Measurements from ENCODE around the gene IDH1.
"Not testable (repeated sequence)": the region's sequence is repeated elsewhere in the genome, so short reads cannot be mapped to it uniquely, and the experiment has no call there.

The IDH1 gene

GRCh38 chr2:208240619-208241209 lies 14.2 kb downstream of the IDH1 start:
- Histone ChIP-seq H3K4me3 (no peak overlapping the region), H3K9ac (ENCODE audit: insufficient read length) (no peak overlapping the region), H3K36me3 (ENCODE audit: insufficient read depth, low read length) (peaks cover 79% of the 10 kb centered on the region), H3K9me3 (ENCODE audit: low read depth, low read length) (no peaks in the 10 kb centered on the region), H3K27ac (no peak overlapping the region)
- no peak for TF ChIP-seq POLR2AphosphoS5 (IDR thresholded peaks at IDR 0.05; ENCODE audit: borderline replicate concordance, low read depth, low read length)
- no peak for DNase-seq (ENCODE audit: low read depth, low spot score)

GRCh38 chr2:208239770-208240493 lies 14.9 kb downstream of the IDH1 start:
- Histone ChIP-seq H3K4me3 (no peak overlapping the region), H3K36me3 (ENCODE audit: insufficient read depth, low read length) (peaks cover 79% of the 10 kb centered on the region), H3K9ac (ENCODE audit: insufficient read length) (no peak overlapping the region), H3K9me3 (ENCODE audit: low read depth, low read length) (no peaks in the 10 kb centered on the region), H3K27ac (no peak overlapping the region)
- DNase-seq (ENCODE audit: low read depth, low spot score): no peak
- no peak for TF ChIP-seq FOXP2 (optimal IDR thresholded peaks at IDR 0.05; ENCODE audit: control extremely low read depth, extremely low read length, insufficient read depth)
- no peak for TF ChIP-seq POLR2AphosphoS5 (IDR thresholded peaks at IDR 0.05; ENCODE audit: borderline replicate concordance, low read depth, low read length)

GRCh38 chr2:208235860-208236259 lies 19.0 kb downstream of the IDH1 start:
- Histone ChIP-seq H3K9ac (ENCODE audit: insufficient read length) (no peak overlapping the region), H3K27ac (no peak overlapping the region), H3K9me3 (ENCODE audit: low read depth, low read length) (no peaks in the 10 kb centered on the region), H3K36me3 (ENCODE audit: insufficient read depth, low read length) (peaks cover 43% of the 10 kb centered on the region), H3K4me3 (no peak overlapping the region)
- TF ChIP-seq EZH2 (IDR thresholded peaks at IDR 0.05) (no peak), POLR2AphosphoS5 (IDR thresholded peaks at IDR 0.05; ENCODE audit: borderline replicate concordance, low read depth, low read length) (no peak), FOXP2 (optimal IDR thresholded peaks at IDR 0.05; ENCODE audit: control extremely low read depth, extremely low read length, insufficient read depth) (no peak)
- no peak for DNase-seq (ENCODE audit: low read depth, low spot score)

- TF ChIP-seq EZH2 (IDR thresholded peaks at IDR 0.05): no peak
- TF ChIP-seq FOXP2 (optimal IDR thresholded peaks at IDR 0.05; ENCODE audit: control extremely low read depth, extremely low read length, insufficient read depth): no peak
- no peak for TF ChIP-seq POLR2AphosphoS5 (IDR thresholded peaks at IDR 0.05; ENCODE audit: borderline replicate concordance, low read depth, low read length)
- no peak overlapping the region for H3K9ac ChIP-seq (ENCODE audit: insufficient read length)
- DNase-seq (ENCODE audit: low read depth, low spot score): no peak
- no peak overlapping the region for H3K4me3 ChIP-seq
- no peak overlapping the region for H3K27ac ChIP-seq
- H3K9me3 ChIP-seq (ENCODE audit: low read depth, low read length): no peaks in the 10 kb centered on the region
- H3K36me3 ChIP-seq (ENCODE audit: insufficient read depth, low read length): peaks cover 35% of the 10 kb centered on the region
Measured at GRCh38 chr2:208234786-208235185, 20.1 kb downstream of the IDH1 start.

GRCh38 chr2:208228476-208228875 lies 26.4 kb downstream of the IDH1 start:
- H3K9me3 ChIP-seq (ENCODE audit: low read depth, low read length): no peaks in the 10 kb centered on the region
- H3K27ac ChIP-seq: no peak overlapping the region
- H3K36me3 ChIP-seq (ENCODE audit: insufficient read depth, low read length): no peaks in the 10 kb centered on the region
- DNase-seq (ENCODE audit: low read depth, low spot score): no peak
- no peak overlapping the region for H3K4me3 ChIP-seq
- no peak overlapping the region for H3K9ac ChIP-seq (ENCODE audit: insufficient read length)
- TF ChIP-seq POLR2AphosphoS5 (IDR thresholded peaks at IDR 0.05; ENCODE audit: borderline replicate concordance, low read depth, low read length): no peak
- no peak for TF ChIP-seq FOXP2 (optimal IDR thresholded peaks at IDR 0.05; ENCODE audit: control extremely low read depth, extremely low read length, insufficient read depth)
- no peak for TF ChIP-seq EZH2 (IDR thresholded peaks at IDR 0.05)

GRCh38 chr2:208227581-208228232 lies 27.2 kb downstream of the IDH1 start:
- no peak overlapping the region for H3K4me3 ChIP-seq
- no peaks in the 10 kb centered on the region for H3K36me3 ChIP-seq (ENCODE audit: insufficient read depth, low read length)
- DNase-seq (ENCODE audit: low read depth, low spot score): no peak
- H3K27ac ChIP-seq: no peak overlapping the region
- no peaks in the 10 kb centered on the region for H3K9me3 ChIP-seq (ENCODE audit: low read depth, low read length)
- H3K9ac ChIP-seq (ENCODE audit: insufficient read length): no peak overlapping the region
- TF ChIP-seq EZH2 (IDR thresholded peaks at IDR 0.05) (no peak), FOXP2 (optimal IDR thresholded peaks at IDR 0.05; ENCODE audit: control extremely low read depth, extremely low read length, insufficient read depth) (no peak), POLR2AphosphoS5 (IDR thresholded peaks at IDR 0.05; ENCODE audit: borderline replicate concordance, low read depth, low read length) (no peak)

GRCh38 chr2:208224802-208225201 lies 30.1 kb downstream of the IDH1 start:
- no peaks in the 10 kb centered on the region for H3K36me3 ChIP-seq (ENCODE audit: insufficient read depth, low read length)
- no peak for DNase-seq (ENCODE audit: low read depth, low spot score)
- no peak for TF ChIP-seq FOXP2 (optimal IDR thresholded peaks at IDR 0.05; ENCODE audit: control extremely low read depth, extremely low read length, insufficient read depth)
- TF ChIP-seq EZH2 (IDR thresholded peaks at IDR 0.05): no peak
- no peak for TF ChIP-seq POLR2AphosphoS5 (IDR thresholded peaks at IDR 0.05; ENCODE audit: borderline replicate concordance, low read depth, low read length)
- no peak overlapping the region for H3K27ac ChIP-seq
- no peak overlapping the region for H3K9ac ChIP-seq (ENCODE audit: insufficient read length)
- H3K9me3 ChIP-seq (ENCODE audit: low read depth, low read length): no peaks in the 10 kb centered on the region
- H3K4me3 ChIP-seq: no peak overlapping the region

- no peak overlapping the region for H3K9ac ChIP-seq (ENCODE audit: insufficient read length)
- H3K9me3 ChIP-seq (ENCODE audit: low read depth, low read length): no peaks in the 10 kb centered on the region
- no peak for DNase-seq (ENCODE audit: low read depth, low spot score)
- H3K4me3 ChIP-seq: no peak overlapping the region
- H3K36me3 ChIP-seq (ENCODE audit: insufficient read depth, low read length): no peaks in the 10 kb centered on the region
- TF ChIP-seq EZH2 (IDR thresholded peaks at IDR 0.05): no peak
- no peak for TF ChIP-seq FOXP2 (optimal IDR thresholded peaks at IDR 0.05; ENCODE audit: control extremely low read depth, extremely low read length, insufficient read depth)
- TF ChIP-seq POLR2AphosphoS5 (IDR thresholded peaks at IDR 0.05; ENCODE audit: borderline replicate concordance, low read depth, low read length): no peak
- H3K27ac ChIP-seq: no peak overlapping the region
Measured at GRCh38 chr2:208222351-208222750, 32.5 kb downstream of the IDH1 start.

GRCh38 chr2:208221873-208222272 lies 33.0 kb downstream of the IDH1 start:
- not testable (repeated sequence) for H3K4me3 ChIP-seq; H3K9ac ChIP-seq (ENCODE audit: insufficient read length); DNase-seq (ENCODE audit: low read depth, low spot score); H3K9me3 ChIP-seq (ENCODE audit: low read depth, low read length); H3K36me3 ChIP-seq (ENCODE audit: insufficient read depth, low read length); H3K27ac ChIP-seq
